GM12875 (cell line): ENCODE data around the gene CCDC92.

Source experiments
- H3K4me3 ChIP-seq: one replicate; pipeline ENCODE4 v1.5.1; 2011; ENCODE audit warnings: low read depth, low read length, control low read depth
- TF ChIP-seq, protein P1 (sequence below): IDR thresholded peaks from 2 replicates; pipeline ENCODE4 v1.5.1; 2011; ENCODE audit warnings: low read depth, mild to moderate bottlenecking, control low read depth, inconsistent platforms, low read length, moderate library complexity, borderline replicate concordance; ENCODE audit not compliant: insufficient read depth

The CCDC92 gene

DNA sequence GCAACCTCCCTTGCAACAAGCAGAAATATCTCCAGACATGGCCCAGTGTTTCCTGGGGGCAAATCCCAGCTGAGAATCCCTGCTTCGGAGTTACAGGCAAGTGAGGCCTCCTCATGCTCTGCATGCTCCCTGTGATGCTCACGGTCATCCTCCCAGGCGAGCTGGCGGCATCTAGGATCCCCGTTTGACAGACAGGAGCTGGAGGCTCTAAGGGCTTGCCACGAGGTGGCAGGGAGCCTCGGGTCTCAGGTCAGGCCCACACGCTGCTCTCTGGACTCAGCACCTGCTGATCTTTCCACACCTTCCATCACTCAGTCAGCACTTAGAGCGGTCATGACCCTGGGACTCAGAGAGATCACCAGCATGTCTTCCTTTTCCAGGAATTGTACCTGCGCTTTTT is 79.8 kb downstream of the CCDC92 start:
- no peak overlapping the region for H3K4me3 ChIP-seq
- TF ChIP-seq, protein P1, sequence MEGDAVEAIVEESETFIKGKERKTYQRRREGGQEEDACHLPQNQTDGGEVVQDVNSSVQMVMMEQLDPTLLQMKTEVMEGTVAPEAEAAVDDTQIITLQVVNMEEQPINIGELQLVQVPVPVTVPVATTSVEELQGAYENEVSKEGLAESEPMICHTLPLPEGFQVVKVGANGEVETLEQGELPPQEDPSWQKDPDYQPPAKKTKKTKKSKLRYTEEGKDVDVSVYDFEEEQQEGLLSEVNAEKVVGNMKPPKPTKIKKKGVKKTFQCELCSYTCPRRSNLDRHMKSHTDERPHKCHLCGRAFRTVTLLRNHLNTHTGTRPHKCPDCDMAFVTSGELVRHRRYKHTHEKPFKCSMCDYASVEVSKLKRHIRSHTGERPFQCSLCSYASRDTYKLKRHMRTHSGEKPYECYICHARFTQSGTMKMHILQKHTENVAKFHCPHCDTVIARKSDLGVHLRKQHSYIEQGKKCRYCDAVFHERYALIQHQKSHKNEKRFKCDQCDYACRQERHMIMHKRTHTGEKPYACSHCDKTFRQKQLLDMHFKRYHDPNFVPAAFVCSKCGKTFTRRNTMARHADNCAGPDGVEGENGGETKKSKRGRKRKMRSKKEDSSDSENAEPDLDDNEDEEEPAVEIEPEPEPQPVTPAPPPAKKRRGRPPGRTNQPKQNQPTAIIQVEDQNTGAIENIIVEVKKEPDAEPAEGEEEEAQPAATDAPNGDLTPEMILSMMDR: no peak

DNA sequence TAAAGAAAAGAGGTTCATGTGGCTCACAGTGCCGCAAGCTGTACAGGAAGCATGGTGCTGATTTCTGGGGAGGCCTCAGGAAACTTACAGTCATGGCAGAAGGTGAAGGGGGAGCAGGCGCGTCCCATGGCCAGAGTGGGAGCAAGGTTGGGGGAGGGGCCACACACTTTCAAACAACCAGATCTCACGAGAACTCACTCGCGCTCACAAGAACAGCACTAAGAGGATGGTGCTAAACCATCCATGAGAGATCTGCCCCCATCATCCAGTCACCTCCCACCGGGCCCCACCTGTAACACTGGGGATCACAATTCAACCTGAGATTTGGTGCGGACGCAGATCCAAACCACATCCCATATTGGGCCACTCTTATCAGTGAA is 80.5 kb downstream of the CCDC92 start:
- TF ChIP-seq, protein P1: no peak
- H3K4me3 ChIP-seq: no peak overlapping the region

DNA sequence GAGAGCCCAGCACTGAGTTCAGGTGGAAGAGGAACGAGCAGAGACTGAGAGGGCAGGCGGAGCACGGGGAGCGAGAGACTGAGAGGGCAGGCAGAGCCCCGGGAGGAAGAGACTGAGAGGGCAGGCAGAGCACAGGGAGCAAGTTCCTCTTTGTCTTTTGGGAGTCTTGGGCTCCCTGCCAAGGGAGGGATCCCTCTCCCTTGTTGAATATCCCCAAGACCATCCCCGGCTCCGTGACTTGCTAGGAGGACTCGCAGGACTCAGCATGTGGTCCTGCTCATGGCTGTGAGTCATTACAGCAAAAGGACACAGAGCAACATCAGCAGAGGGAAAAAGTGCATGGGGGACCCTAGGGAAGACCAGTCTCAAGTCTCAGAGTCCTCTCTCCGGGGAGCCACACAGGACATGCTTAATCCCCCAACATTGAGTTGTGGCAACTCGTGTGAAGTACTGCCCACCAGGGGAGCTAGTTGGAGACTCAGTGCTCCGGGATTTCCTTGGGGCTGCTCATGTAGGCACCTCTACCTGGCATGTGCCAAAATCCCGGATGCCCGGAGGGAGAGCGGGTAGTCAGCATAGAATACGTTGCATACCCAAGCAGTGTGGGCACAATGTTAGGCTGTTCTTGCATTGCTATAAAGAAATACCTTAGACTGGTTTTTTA is 81.0 kb downstream of the CCDC92 start:
- no peak overlapping the region for H3K4me3 ChIP-seq
- TF ChIP-seq, protein P1: no peak

DNA sequence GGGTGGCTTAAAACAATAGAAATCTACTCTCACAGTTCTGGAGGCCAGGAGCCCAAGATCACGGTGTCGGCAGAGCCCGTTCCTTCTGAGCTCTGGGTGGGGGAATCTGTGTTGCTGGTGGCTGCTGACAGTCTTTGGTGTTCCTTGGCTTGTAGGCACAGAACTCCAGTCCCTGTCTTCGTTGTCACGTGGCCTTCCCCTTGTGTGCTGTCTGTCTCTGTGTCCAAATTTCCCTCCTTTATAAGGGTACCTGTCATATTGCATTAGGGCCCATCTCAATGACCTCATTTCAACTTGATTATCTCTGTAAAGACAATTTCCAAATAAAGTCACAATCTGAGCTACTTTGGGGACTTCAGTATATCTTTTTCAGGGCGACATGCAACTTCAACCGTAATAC is 81.6 kb downstream of the CCDC92 start:
- H3K4me3 ChIP-seq: no peak overlapping the region
- TF ChIP-seq, protein P1: no peak

DNA sequence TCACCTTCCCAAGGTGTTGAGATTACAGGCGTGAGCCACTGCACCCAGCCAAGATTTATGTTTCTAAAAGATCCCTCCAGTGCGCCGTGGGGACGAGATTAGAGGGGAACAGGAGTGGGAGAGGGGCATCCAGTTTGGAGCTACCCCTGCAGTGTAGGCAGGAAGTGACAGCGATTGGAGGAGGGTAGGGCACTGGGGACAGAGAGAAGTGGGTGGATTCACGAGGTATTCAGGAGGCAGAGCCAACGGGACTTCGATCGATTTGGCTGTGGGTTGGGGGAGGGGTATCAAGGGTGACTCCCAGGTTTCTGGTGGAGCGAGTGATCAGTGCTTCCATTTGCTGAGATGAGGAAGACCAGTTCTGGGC is 82.1 kb downstream of the CCDC92 start:
- no peak overlapping the region for H3K4me3 ChIP-seq
- TF ChIP-seq, protein P1: no peak

DNA sequence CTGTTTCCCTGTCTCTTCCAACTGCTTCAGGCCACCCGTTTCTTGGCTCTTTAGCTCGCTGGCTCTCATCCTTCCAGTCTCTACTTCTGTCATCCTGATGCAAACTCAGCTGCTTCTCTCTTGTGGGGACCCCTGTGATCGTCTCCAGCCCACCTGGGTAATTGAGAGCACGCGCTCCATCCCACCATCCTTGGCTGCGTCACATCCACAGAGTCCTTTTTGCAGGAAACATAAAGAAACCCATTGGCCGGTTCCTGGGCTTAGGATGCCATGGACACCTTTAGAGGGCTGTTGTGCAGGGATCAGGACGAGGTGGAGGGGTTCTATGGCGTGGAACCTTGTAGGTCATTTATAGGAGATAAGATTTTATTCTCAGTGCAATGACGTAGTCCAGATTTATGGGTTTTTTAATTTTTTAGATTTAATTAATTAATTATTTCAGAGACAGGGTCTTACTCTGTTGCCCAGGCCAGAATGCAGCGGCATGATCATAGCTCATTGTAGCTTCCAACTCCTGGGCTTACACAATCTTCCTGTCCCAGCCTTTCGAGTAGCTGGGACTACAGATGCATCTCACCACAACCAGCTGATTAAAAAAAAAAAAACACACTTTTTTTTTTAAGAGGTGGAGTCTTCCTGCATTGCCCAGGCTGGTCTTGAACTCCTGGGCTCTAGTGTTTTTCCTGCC is 82.6 kb downstream of the CCDC92 start:
- TF ChIP-seq, protein P1: no peak
- H3K4me3 ChIP-seq: no peak overlapping the region

DNA sequence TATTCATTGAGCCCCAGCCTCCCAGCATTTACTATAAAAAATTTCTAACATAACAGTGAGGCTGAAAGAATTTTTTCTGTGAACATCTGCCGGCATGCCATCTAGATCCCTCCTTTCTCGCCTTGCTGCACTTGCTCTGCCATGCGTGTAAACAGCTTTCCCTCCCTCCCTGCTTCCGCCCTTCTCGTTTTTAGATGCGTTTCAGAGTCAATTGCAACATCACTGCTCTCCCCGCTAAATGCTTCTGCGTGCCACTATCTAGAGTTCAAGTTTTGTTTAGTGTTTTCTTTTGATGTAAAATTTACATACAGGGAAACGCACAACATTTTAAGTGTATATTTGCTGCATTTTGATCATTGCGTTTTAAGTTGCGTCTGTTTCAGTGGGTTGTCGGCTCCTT is 83.6 kb downstream of the CCDC92 start:
- TF ChIP-seq, protein P1: no peak
- no peak overlapping the region for H3K4me3 ChIP-seq
